Activated CD4-positive, CD25-positive, alpha-beta regulatory T cell (primary cell): ENCODE data around the gene RIPOR3.
"Not testable (repeated sequence)": the region's sequence is repeated elsewhere in the genome, so short reads cannot be mapped to it uniquely, and the experiment has no call there.

ENCODE experiments used
- DNase-seq, 4 experiments: peaks; one replicate each; lab custom pipeline; 2025; lab: John Stamatoyannopoulos, UW

Gene RIPOR3

DNA sequence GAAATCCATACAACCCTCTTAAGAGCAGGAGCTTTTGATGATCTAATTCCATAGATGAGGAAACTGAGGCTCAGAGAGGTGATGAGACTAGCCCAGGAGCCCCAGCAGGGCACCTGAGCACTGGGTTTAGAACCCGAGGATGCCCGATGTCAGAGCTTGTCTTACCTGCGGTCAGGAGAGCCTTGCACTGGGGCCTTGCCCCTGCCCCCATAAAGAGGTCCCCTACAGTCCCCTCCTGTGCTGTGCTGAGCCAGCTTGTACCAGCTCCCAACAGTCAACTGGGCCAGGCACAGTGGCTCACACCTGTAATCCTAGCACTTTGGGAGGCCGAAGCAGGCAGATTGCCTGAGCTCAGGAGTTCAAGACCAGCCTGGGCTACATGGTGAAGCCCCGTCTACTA is 58.6 kb downstream of the RIPOR3 start:
- no peak for DNase-seq

GRCh38 chr20:50632236-50632635 is 59.1 kb downstream of the RIPOR3 start:
- no peak for DNase-seq

DNA sequence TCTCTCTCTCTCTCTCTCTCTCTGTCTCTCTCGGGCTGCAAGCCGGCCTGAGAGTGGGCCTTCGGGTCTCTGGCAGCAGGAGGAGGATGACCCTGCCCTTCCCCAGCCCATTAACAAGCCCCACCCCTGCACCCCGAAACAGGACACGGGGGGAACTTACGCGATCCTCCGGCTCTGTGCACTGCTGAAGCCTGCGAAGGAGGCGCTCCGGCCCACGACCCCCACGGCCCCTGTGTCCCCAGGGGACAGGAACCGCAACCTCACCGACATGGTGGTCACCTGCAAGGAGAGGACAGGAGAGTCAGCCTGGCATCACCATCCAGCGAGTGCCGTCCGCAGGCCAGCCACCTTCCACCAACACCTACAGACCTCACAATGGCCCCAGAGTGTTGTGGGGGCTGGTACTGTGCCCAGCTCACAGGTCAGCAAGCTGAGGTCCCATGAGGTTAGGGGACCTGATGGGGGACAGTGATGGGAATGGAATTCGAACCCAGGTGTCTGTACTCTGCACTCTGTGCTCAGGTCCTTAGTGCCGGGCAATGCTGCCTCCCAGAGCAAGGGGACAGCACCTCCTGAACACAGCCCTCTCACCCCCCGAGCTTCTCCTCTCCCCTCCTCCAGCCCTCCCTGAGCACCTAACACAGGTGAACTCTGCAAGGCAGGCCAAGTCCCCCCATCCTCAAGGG is 60.6 kb downstream of the RIPOR3 start:
- no peak for DNase-seq

GRCh38 chr20:50629670-50630045 is 61.7 kb downstream of the RIPOR3 start:
- no peak for DNase-seq

DNA sequence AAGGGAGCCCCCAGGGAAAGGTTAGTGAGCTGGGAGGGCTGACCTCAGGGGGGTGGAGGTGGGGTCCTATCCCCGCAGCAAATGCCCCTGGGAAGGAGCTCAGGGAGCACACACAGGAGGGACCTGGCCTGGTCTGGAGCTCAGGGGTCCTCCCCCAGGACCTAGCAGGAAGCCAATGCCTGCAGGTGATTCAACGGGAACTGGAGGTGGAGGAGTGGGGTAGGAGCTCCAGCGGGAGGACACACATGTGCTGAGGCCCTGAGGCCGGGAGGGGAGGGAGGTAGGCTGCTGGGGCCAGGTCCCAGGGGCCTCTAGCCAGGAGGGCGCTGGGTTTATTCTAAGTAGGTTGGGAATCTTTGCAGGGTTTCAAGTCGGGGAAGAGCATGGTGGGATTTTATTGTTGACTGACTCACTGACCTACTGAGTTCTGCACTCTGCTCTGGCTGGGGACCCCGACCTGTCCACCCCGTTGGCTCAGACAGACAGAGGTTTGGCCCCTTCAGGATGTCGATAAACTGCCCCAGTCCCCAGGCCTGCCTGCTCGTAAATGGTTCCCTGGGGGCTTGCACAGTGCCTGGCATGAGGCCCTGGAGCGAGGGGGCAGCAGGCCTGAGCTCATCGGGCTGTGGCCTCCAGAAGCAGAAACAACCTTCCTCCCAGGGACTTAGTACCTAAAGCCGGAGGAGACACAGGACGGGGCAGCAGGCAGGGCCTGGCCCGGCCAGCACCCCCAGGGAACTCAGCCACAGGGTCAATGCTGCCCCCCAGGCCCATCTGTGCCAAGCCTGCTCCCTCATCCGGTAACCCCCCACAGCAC is 62.3 kb downstream of the RIPOR3 start:
- DNase-seq, result no peak

- DNase-seq, result no peak
Measured at GRCh38 chr20:50628332-50628731, 63.0 kb downstream of the RIPOR3 start.

DNA sequence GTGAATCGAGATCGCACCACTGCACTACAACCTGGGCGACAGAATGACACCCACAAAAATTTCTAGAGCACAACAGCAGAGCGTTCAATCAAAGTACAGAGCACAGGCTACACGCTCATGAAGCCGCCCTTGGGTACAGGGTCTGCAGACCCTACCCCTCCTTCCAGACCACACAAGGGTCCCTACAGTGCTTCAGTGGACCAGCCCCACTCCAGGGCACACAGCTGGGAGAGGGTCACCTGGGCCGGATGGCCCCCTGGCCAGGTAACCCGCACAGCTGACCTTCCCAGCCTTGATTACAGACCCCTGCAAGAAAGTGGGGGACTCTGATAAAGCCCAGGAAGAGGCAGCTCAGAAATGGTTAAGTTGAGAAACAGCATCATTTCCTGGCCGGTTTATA is 63.6 kb downstream of the RIPOR3 start:
- DNase-seq, result no peak

DNA sequence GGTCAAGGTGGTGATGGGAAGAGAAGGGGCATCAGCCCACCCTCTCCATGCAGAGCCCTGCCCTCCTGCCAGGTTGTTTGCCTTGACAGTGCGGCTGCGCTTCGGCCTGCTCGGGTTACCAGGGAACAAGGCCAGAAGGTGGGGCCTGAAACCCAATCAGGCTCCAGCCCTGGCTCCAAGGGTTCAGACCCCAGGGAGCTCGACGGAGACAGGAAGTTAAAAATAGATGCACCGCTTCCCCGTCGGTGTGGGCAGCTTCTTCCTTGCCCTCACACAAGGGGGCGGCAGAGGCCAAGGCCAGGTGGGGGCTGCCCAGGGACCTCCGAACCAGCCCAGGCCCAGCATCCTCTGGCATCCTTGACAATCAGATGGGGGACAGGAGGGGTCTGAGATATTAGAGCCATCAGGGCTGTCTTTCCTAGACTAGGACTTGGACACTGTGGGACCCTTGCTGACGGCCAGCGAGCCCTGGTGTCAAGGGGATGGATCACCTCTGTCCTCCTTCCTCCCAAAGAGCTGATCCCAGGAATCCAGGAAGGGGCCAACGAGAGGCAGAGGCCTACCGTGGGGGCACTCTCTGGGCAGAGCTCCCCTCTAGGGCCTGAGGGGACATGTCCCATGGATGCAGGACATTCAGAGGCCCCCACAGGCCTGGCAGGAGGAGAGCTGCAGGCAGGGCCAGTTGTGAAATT is 65.2 kb downstream of the RIPOR3 start:
- no peak for DNase-seq

DNA sequence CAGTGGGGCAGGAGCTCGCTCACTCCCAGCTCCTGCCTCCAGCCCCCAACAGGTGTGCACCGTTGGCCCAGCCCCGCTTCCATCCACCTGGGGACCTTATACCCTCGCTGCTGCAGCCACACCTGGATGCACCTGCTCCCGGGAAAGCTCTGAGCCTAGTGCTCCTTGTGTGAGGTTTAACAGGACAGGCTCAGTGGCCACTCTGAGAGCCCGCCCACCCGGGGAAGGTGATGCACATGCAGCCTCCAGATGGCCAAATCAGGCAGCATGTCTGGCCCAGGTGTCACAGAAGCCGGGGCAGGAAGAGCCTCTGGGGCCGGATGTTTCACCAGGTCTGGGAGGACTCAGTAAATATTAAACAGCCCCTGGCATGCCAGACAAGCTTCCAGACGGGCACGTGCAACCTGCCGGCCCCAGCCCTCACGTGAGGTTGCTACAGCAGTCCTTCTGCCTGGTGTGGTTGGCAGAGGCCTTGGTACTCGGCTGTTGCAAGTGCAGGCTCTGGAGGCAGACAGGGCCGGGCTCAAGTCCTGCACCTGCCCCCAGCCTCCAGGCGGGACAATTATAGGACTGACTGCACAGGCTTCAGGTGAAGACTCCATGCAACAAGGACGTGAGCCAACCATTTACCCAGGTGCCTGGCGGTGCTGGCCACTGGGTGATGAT is 66.9 kb downstream of the RIPOR3 start:
- DNase-seq, result no peak

DNA sequence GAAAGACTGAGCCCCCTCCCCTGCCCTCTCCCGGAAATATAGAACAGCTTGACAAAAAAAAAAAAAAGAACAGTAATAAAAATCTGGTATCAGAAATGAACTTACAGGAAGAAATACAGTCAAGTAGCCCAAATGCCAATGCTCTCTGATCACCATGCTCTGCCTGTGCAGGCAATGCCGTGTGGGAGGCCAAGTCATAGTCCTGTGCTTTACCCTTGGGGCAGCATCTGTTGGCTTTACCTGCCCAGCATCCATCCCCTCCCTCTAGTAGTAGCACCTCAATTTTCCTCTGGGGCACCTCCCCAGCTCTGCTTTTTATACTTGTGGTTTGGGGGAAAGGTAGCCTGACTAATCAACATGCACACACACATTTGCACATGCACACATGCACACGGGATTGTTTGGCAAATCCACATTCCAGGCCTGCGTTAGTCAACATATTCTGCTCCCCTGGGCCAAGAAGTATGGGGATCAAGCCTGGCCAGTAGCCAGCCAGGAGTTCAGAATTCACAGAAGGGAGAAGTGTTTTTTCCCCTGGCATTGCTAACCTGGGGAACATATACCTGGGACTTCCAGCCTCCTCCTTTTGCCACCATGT is 70.2 kb downstream of the RIPOR3 start:
- no peak for DNase-seq

DNA sequence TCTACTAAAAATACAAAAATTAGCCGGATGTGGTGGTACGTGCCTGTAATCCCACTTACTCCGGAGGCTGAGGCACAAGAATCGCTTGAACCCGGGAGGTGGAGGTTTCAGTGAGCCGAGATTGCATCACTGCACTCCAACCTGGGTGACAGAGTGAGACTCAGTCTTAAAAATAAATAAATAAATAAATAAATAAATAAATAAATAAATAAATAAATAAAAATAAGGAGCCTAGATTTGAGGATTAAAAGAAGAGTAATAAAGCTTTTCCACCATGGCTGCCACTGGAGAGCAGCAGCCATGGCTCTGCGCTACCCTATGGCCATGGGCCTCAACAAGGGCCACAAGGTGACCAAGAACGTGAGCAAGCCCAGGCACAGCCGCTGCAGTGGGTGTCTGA is 70.9 kb downstream of the RIPOR3 start:
- not testable (repeated sequence) for DNase-seq

DNA sequence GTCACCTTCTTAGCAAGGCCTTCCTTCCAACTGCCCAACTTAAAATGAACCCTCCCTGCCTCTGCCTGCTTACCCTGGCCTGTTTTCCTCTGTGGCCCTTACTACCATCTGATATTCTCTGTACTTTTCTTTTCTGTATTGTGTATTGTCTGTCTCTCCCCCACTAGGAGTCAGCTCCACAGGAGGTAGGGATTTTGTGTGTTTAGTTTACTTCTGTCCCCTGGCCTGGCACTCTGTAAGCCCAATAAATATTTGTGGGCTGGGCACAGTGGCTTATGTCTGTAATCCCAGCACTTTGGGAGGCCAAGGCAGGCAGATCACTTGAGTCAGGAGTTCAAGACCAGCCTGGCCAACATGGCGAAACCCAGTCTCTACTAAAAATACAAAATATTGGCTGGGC is 72.8 kb downstream of the RIPOR3 start:
- DNase-seq, result no peak

- DNase-seq, result no peak
Measured at GRCh38 chr20:50617022-50617421, 74.3 kb downstream of the RIPOR3 start.

DNA sequence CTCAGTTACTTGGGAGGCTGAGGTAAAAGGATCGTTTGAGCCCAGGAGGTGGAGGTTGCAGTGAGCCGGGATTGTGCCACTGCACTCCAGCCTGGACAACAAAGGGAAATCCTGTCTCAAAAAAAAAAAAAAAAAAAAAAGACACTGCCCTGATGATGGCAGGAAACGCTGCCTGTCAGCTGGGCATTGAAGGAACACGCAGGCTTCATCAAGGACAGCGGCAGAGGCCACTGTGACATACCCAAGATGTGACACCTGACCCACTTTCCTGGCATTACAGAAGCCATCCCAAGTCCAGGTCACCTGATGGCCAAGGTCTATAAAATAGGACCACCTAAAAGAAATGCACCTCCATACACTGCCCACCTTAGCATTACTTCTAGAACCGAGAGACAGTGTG is 75.9 kb downstream of the RIPOR3 start:
- DNase-seq, result no peak

DNA sequence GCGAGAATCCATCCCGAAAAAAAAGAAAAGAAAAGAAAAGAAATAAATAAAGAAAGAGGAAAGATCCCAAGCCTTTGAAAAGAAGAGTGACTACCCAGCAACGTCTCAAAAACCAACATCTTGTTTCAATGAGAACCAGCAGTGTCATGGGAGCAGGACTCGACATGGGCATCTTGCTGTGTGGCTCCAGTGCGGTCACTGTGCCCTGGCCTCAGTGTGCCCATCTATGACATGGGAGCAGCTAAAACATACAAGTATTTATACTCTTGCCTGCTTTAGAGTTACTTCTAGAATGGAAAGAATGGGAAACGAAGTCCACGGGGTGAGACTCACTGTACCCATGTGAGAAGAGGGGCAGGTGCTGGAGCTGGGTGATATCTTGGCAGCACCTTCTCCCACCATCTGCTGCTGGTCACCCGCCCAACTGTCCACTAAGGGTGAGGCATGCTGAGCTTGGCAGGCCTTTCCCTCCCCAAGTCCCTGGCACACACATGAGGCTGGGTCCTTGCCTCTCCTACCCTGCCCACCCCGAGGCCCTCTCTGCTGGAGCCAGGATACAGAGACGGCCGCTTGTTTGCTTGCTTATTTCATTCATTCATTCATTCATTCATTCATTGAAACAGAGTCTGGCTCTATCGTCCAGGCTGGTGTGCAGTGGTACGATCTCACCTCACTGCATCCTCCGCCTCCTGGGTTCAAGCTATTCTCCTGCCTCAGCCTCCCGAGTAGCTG is 77.7 kb downstream of the RIPOR3 start:
- no peak for DNase-seq

DNA sequence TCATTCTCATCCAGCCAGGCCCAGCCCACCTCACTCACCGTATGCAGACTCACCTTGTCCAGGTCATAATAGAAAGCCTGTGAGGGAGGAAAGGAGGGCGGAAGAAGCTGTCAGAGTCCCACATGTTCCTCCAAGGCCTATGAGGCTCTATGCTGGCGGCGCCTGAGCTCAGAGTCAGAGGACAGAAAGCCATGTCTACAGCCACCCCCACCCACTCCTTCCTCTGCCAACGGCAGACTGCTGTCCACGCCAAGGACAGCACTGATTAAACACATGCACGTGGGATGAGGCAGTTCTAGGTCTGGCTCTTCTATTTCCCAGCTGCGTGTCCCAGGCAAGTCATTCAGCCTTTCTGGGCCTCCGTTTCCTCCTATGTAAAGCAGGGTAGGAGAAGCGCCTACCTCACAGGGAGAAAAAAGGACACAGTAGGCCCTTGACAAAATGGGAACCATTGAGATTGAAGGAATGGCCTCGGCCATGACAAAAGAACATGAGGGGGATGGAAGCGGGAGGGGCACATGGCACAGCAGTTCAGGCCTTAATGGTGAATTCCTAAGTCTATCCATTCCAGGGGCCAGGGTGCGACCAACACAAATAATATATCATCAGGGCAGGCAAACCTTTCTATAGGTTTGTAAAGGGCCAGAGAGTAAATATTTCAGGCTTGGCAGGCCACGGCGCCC is 80.1 kb downstream of the RIPOR3 start:
- no peak for DNase-seq

DNA sequence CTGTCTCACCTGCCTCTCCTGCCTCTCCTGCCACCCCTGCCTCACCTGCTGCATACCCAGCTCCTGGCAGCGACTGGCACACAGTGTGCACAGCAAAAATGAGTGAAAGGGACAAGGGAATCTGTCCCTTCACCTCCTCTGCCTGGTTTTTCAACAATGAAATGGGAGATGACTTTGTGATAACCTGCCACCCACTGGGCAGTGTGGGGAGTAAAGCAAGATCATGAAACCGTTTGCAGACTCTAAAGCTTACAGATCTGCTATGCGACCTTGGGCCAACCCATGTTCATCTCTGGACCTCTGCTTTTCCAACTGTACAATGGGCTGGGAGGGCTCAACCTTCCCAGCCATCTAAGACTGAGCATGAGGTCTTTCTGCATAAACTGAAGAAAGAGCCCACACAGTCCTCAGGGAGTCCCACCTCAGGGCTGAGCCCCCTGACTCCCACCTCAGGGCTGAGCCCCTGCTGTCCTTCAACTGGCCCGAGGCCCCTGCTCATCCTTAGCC is 81.1 kb downstream of the RIPOR3 start:
- DNase-seq, result no peak

- no peak for DNase-seq
Measured at GRCh38 chr20:50609438-50609989, 81.8 kb downstream of the RIPOR3 start.

GRCh38 chr20:50608750-50609104 is 82.6 kb downstream of the RIPOR3 start:
- no peak for DNase-seq
